Lower leg skin (tissue), 4 donors: ENCODE data around the gene SMARCA5. TPM values are rescaled to one million over a fixed set of nuclear protein-coding genes. Genes with fewer than 3 reads are reported as not detected.

Experiments used
- DNase-seq, 2 donors: peaks; one replicate each; pipeline ENCODE4 v3.0.0-alpha.2; 2019; ENCODE audit warnings: low spot score in 2 of 2
- H3K4me3 ChIP-seq: fragments of 200-600 bp; sonication (generic); 2 replicates; pipeline ENCODE4 v1.5.1; 2017; ENCODE audit warnings: mild to moderate bottlenecking, low read depth; ENCODE audit not compliant: poor library complexity, severe bottlenecking
- POLR2A ChIP-seq, 2 donors: fragments of 450-650 bp; IDR thresholded peaks; one replicate each; pipeline ENCODE4 v1.6.1; 2016 to 2017; ENCODE audit warnings: antibody characterized with exemption in 2 of 2, mild to moderate bottlenecking in 1 of 2, moderate library complexity in 1 of 2
- WGBS, 2 donors: methylation state at CpG; one replicate each; pipeline ENCODE4 v1.1.5; 2018; 5-methylcytosine and 5-hydroxymethylcytosine counted together
- intact Hi-C: fragments of 100-400 bp; cut with DNase I; formaldehyde crosslinking; loops from one replicate; pipeline ENCODE4 v1.15.0; 2023; ENCODE audit warnings: low total_unique reads
- total RNA-seq, 4 donors: library from RNA; depleted of rRNA; stranded (reverse); fragments of >200 nt; gene quantifications; one replicate each; pipeline ENCODE4 v1.1.0, GENCODE V29; 2016
- TF ChIP-seq, protein P1 (sequence below), 3 donors: fragments of 450-650 bp; IDR thresholded peaks; one replicate each; pipeline ENCODE4 v1.5.1; 2016; ENCODE audit warnings: antibody characterized with exemption in 3 of 3, mild to moderate bottlenecking in 3 of 3, moderate library complexity in 2 of 3

Gene SMARCA5
- total RNA-seq, 4 donors from 2014 or later: 13.5 to 55.1 (median 18.7) TPM

DNA sequence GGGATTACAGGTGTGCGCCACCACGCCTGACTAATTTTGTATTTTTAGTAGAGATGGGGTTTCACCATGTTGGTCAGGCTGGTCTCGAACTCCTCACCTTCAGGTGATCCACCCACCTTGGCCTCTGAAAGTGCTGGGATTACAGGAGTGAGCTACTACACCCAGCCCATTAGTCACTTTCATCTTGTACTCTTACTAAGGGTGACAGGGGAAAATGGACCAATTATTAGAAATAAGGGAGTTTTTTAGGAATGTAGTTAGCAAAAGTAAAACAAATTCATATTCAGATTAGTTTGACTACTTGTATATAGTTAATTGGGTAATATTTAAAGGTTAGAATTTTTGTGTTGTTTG is 26.1 kb downstream of the SMARCA5 start:
- no peak overlapping the region for H3K4me3 ChIP-seq
- TF ChIP-seq, protein P1, sequence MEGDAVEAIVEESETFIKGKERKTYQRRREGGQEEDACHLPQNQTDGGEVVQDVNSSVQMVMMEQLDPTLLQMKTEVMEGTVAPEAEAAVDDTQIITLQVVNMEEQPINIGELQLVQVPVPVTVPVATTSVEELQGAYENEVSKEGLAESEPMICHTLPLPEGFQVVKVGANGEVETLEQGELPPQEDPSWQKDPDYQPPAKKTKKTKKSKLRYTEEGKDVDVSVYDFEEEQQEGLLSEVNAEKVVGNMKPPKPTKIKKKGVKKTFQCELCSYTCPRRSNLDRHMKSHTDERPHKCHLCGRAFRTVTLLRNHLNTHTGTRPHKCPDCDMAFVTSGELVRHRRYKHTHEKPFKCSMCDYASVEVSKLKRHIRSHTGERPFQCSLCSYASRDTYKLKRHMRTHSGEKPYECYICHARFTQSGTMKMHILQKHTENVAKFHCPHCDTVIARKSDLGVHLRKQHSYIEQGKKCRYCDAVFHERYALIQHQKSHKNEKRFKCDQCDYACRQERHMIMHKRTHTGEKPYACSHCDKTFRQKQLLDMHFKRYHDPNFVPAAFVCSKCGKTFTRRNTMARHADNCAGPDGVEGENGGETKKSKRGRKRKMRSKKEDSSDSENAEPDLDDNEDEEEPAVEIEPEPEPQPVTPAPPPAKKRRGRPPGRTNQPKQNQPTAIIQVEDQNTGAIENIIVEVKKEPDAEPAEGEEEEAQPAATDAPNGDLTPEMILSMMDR (IDR thresholded peaks at IDR 0.05): no peak
- no peak for TF ChIP-seq POLR2A (IDR thresholded peaks at IDR 0.05)
- WGBS, 2 donors: 98% methylated on average over 3 of the region's 3 CpGs
- intact Hi-C loops: no loop called here
- DNase-seq: no peak

DNA sequence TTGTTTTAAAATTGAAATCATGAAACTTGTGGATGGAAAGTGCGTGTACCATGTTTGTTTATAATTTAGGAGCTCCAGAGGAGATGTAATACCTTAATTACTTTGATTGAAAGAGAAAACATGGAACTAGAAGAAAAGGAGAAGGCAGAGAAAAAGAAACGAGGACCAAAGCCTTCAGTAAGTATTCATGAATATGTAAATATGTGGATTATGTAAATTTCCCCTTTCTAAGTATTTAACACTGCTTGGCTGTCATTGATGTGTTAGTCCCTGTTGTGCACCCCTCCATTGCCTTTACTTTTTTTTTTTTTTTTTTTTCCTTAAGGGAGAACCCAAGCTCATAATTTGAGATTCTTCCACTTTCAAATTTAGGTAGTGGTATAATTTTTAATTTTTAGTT is 36.4 kb downstream of the SMARCA5 start:
- TF ChIP-seq POLR2A (IDR thresholded peaks at IDR 0.05): no peak
- TF ChIP-seq, protein P1 (IDR thresholded peaks at IDR 0.05): no peak
- H3K4me3 ChIP-seq: no peak overlapping the region
- 81 to 90% methylated on average over 2 of the region's 2 CpGs for WGBS, 2 donors
- DNase-seq: no peak
- intact Hi-C loops: no loop called here

DNA sequence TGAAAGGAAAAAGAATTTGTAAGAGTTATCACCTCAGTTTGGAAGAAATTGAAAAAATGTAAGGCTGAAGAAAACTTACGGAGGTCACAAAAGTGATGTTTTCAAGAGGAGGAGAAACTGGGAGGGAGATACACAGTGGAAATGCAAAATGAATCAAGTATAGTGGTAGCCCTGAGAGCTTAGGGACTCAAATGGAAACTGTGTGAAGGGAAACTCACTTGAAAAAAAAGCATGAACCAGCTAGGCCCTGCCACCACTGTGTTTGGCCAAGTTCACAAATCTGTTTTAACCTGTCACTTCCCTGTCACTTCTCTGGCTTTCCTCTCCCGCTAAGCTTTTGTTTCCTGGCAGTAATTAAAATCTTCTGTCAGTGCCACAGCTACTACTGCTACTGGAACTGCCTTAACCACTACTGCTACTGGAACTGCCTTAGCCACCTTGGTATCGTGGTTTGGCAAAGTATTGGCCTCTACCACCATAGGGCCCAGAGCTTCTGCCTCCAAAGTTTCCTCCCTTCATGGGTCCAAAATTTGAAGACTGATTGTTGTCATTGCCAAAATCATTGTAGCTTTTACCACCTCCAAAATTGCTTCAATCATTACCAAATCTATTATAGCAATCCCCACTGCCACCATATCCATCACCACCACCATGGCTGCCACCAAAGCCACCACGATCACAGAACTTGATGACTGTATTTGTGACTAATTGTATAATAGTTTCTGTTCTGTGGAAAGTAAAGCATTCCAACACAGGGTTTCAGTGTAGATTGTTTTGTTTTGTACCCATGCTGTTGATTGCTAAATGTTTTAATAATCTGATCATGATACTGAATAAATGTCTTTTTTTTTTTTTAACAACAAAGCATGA is 41.5 kb downstream of the SMARCA5 start:
- no peak overlapping the region for H3K4me3 ChIP-seq
- 64 to 70% methylated on average over 4 of the region's 4 CpGs for WGBS, 2 donors
- no peak for DNase-seq
- intact Hi-C loops: no loop called here
- TF ChIP-seq POLR2A (IDR thresholded peaks at IDR 0.05): no peak
- TF ChIP-seq, protein P1 (IDR thresholded peaks at IDR 0.05): no peak

DNA sequence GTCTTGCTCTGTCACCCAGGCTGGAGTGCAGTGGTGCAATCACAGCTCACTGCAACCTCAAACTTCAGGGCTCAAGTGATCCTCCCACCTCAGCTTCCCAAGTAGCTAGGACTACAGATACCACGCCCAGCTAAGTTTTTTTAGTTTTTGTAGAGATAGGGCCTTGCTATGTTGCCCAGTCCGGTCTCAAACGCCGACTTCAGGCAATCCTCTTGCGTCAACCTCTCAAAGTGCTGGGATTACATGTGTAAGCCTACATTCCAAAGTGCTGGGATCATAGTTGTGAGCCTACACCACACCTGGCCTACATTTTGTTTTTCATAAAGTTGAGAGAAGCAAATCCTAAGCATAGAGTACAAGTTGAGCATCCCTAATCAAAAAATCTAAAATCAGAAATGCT is 42.2 kb downstream of the SMARCA5 start:
- no peak overlapping the region for H3K4me3 ChIP-seq
- TF ChIP-seq POLR2A (IDR thresholded peaks at IDR 0.05): no peak
- TF ChIP-seq, protein P1 (IDR thresholded peaks at IDR 0.05): no peak
- no peak for DNase-seq
- intact Hi-C loops: no loop called here
- WGBS, 2 donors: 72 to 85% methylated on average over 5 of the region's 5 CpGs

DNA sequence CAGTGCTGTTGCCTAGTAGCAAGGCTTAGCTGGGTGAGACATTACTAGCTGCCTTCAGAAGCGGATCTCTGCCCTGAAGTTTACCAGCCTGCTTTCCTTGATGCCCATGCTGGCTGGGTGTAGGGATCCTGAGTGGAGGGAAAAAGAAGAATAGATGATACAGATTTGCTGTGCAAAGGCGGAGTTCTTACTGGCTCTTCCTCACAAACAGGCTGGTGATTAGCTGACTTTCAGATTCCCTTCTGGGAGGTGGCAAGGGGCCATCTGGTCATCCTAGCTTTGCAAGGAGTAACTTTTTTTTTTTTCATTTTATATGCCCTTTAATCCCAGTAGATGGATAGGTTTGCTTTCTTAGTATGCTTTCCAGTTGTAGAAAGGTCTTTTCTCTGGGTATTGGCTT is 44.8 kb downstream of the SMARCA5 start:
- H3K4me3 ChIP-seq: no peak overlapping the region
- intact Hi-C loops: no loop called here
- 80 to 95% methylated on average over 2 of the region's 2 CpGs for WGBS, 2 donors
- DNase-seq: no peak
- TF ChIP-seq, protein P1 (IDR thresholded peaks at IDR 0.05): no peak
- TF ChIP-seq POLR2A (IDR thresholded peaks at IDR 0.05): no peak
